GM12875 (cell line): ENCODE results near the gene SSC5D.
A peak's percentile ranks its signal among the peaks of the same experiment; 100 is the strongest.

ENCODE experiments used
- H3K4me3 ChIP-seq: one replicate; pipeline ENCODE4 v1.5.1; 2011; ENCODE audit warnings: low read depth, low read length, control low read depth
- CTCF ChIP-seq: IDR thresholded peaks from 2 replicates; pipeline ENCODE4 v1.5.1; 2011; ENCODE audit warnings: low read depth, mild to moderate bottlenecking, control low read depth, inconsistent platforms, low read length, moderate library complexity, borderline replicate concordance; ENCODE audit not compliant: insufficient read depth

SSC5D gene

GRCh38 chr19:55461974-55462626, 26.1 kb upstream of the SSC5D start:
- H3K4me3 ChIP-seq: peak overlapping the region; percentile 46
- no peak for TF ChIP-seq CTCF

GRCh38 chr19:55462722-55463121, 25.5 kb upstream of the SSC5D start:
- TF ChIP-seq CTCF: no peak
- H3K4me3 ChIP-seq: no peak overlapping the region

- H3K4me3 ChIP-seq: no peak overlapping the region
- TF ChIP-seq CTCF: no peak
Observed at GRCh38 chr19:55463583-55464031, 24.6 kb upstream of the SSC5D start.

- TF ChIP-seq CTCF: no peak
- no peak overlapping the region for H3K4me3 ChIP-seq
Observed at GRCh38 chr19:55464039-55464661, 24.1 kb upstream of the SSC5D start.

- TF ChIP-seq CTCF: no peak
- H3K4me3 ChIP-seq: no peak within 1 kb of the TSS
Observed at GRCh38 chr19:55464662-55465054, 23.6 kb upstream of the SSC5D start, which contains the start of gene C19orf85. C19orf85 (minus strand) TSS chr19:55464751; CDS start chr19:55464554, 197 bp downstream.

GRCh38 chr19:55465460-55466240, 22.6 kb upstream of the SSC5D start:
- TF ChIP-seq CTCF: no peak
- no peak overlapping the region for H3K4me3 ChIP-seq

- no peak for TF ChIP-seq CTCF
- H3K4me3 ChIP-seq: no peak overlapping the region
Observed at GRCh38 chr19:55466241-55466614, 22.0 kb upstream of the SSC5D start.
